ENCODE data around the gene ZNF143. TPM values are rescaled to one million over a fixed set of nuclear protein-coding genes. Genes with fewer than 3 reads are reported as not detected.

ZNF143 gene
- total and polyA plus RNA-seq, 2 of the 13 experiments (the other 11 are each of a cell fraction or from before 2014, with no cell fraction given), result 22.4 to 35.6 TPM

- no peak for TF ChIP-seq ZBTB40 (IDR thresholded peaks at IDR 0.05)
- no peak for TF ChIP-seq ZBTB40 (CRISPR knock-in tag; IDR thresholded peaks at IDR 0.05)
- TF ChIP-seq MTERF4 (CRISPR knock-in tag; IDR thresholded peaks at IDR 0.05), result no peak
- TF ChIP-seq NCOA2 (CRISPR knock-in tag; IDR thresholded peaks at IDR 0.05), result peak; percentile 87
- no peak for TF ChIP-seq HNRNPL (IDR thresholded peaks at IDR 0.05; ENCODE audit: low read depth, low read length)
- TF ChIP-seq ZNF276 (CRISPR knock-in tag; IDR thresholded peaks at IDR 0.05; ENCODE audit: low read depth), result no peak
- peak; percentile 35; the same call in 1 of the 2 replicates for TF ChIP-seq UBTF (CRISPR knock-in tag; IDR thresholded peaks at IDR 0.05)
- TF ChIP-seq SMARCE1 (IDR thresholded peaks at IDR 0.05; ENCODE audit: borderline replicate concordance), result no peak
- TF ChIP-seq SALL1 (CRISPR knock-in tag; IDR thresholded peaks at IDR 0.05), result peak; percentile 88
- TF ChIP-seq RNF219 (CRISPR knock-in tag; IDR thresholded peaks at IDR 0.05), result peak; percentile 88; the same call in 1 of the 2 replicates
These were observed 108.2 kb downstream of the ZNF143 start (continued) for GRCh38 chr11:9568854-9569587.
